OCI-LY3 (cell line): ENCODE measurements around the gene WDR70.

ENCODE experiments used
- EZH2phosphoT487 ChIP-seq: fragments of 200-600 bp; shearing (Covaris generic); IDR thresholded peaks from 2 replicates; pipeline ENCODE4 v1.6.1; 2018; ENCODE audit warnings: antibody characterized with exemption, mixed run types, low read depth
- TF ChIP-seq, protein P1 (sequence below): fragments of 200-600, 300-600 bp; sonication (generic); IDR thresholded peaks from 2 replicates; pipeline ENCODE4 v1.5.1; 2014; ENCODE audit warnings: antibody characterized with exemption, low read length, low read depth

DNA sequence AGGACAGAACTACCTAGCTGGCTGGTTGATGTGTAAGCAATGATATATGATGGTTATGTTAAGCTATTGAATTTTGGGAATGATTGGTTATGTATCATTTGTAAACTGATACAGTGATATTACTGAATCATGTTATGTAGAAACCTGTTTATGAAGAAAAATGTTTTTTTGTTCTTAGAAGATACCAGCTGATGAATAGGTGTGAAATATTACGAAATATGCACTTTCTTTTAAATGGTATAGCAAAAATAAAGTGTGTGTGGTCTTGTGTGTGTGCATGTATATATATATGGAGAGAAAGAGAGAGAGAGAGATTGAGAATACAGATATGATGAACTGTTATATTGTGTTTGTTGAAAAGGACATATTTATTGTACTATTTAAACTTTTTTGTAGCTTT is 164.1 kb downstream of the WDR70 start:
- TF ChIP-seq, protein P1, sequence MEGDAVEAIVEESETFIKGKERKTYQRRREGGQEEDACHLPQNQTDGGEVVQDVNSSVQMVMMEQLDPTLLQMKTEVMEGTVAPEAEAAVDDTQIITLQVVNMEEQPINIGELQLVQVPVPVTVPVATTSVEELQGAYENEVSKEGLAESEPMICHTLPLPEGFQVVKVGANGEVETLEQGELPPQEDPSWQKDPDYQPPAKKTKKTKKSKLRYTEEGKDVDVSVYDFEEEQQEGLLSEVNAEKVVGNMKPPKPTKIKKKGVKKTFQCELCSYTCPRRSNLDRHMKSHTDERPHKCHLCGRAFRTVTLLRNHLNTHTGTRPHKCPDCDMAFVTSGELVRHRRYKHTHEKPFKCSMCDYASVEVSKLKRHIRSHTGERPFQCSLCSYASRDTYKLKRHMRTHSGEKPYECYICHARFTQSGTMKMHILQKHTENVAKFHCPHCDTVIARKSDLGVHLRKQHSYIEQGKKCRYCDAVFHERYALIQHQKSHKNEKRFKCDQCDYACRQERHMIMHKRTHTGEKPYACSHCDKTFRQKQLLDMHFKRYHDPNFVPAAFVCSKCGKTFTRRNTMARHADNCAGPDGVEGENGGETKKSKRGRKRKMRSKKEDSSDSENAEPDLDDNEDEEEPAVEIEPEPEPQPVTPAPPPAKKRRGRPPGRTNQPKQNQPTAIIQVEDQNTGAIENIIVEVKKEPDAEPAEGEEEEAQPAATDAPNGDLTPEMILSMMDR = no peak
- TF ChIP-seq EZH2phosphoT487 = no peak
